GM21423 (cell line): Measurements from ENCODE around the gene TUBAL3.

Experiments used
- ATAC-seq: cut with Tn5 transposase; IDR thresholded peaks from one replicate; pipeline ENCODE4 v1.9.1; 2021; ENCODE audit warnings: mild to moderate bottlenecking, moderate library complexity; ENCODE audit not compliant: unreplicated experiment

Gene TUBAL3

GRCh38 chr10:5343979-5344378, 60.6 kb downstream of the TUBAL3 start:
- ATAC-seq: no peak

GRCh38 chr10:5343561-5343960, 61.1 kb downstream of the TUBAL3 start:
- no peak for ATAC-seq
